DOHH2 (cell line): Measurements from ENCODE around the gene CGB3.
"Not testable (repeated sequence)": the region's sequence is repeated elsewhere in the genome, so short reads cannot be mapped to it uniquely, and the experiment has no call there.

Source experiments
- H3F3A ChIP-seq: fragments of 200-600 bp; sonication (generic), shearing (Covaris generic); 2 replicates; pipeline ENCODE4 v1.6.0; 2016; ENCODE audit warnings: antibody characterized with exemption, mild to moderate bottlenecking; ENCODE audit not compliant: control insufficient read depth, insufficient read depth
- H3K27ac ChIP-seq: fragments of 200-600 bp; sonication (generic); 2 replicates; pipeline ENCODE4 v1.5.1; 2014; ENCODE audit warnings: low read depth, mild to moderate bottlenecking, low read length, moderate library complexity
- H3K27me3 ChIP-seq: fragments of 200-600 bp; sonication (generic); 2 replicates; pipeline ENCODE4 v1.6.1; 2014; ENCODE audit warnings: mild to moderate bottlenecking, low read length, mixed read lengths; ENCODE audit not compliant: control insufficient read depth
- H3K36me3 ChIP-seq: fragments of 200-600 bp; sonication (generic); 2 replicates; pipeline ENCODE4 v1.6.1; 2014; ENCODE audit warnings: mild to moderate bottlenecking, low read length, moderate library complexity, mixed read lengths; ENCODE audit not compliant: control insufficient read depth
- H3K4me1 ChIP-seq: fragments of 200-600 bp; sonication (generic); 2 replicates; pipeline ENCODE4 v1.6.1; 2014; ENCODE audit warnings: mild to moderate bottlenecking, low read length, mixed read lengths; ENCODE audit not compliant: control insufficient read depth
- H3K4me2 ChIP-seq: fragments of 200-600 bp; sonication (generic); 2 replicates; pipeline ENCODE4 v1.6.0; 2014; ENCODE audit warnings: mild to moderate bottlenecking, low read length, moderate library complexity
- H3K4me3 ChIP-seq: fragments of 200-600 bp; sonication (generic); 2 replicates; pipeline ENCODE4 v1.5.1; 2014; ENCODE audit warnings: mild to moderate bottlenecking, low read length, mixed read lengths
- H3K79me2 ChIP-seq: fragments of 200-600 bp; sonication (generic); 2 replicates; pipeline ENCODE4 v1.6.1; 2014; ENCODE audit warnings: mild to moderate bottlenecking, low read length, mixed read lengths; ENCODE audit not compliant: control insufficient read depth
- H3K9me2 ChIP-seq: fragments of 200-600 bp; sonication (generic); replicated peaks from 2 replicates; pipeline ENCODE4 v1.6.1; 2014; ENCODE audit warnings: mild to moderate bottlenecking, low read length, mixed read lengths; ENCODE audit not compliant: control insufficient read depth
- H3K9me3 ChIP-seq: fragments of 200-600 bp; sonication (generic); 2 replicates; pipeline ENCODE4 v1.6.1; 2014; ENCODE audit warnings: antibody characterized with exemption, low read length, mixed read lengths; ENCODE audit not compliant: control insufficient read depth, insufficient read depth
- H4K20me1 ChIP-seq: fragments of 200-600 bp; sonication (generic); 2 replicates; pipeline ENCODE4 v1.6.0; 2014; ENCODE audit warnings: low read depth, mild to moderate bottlenecking, antibody characterized with exemption, low read length, moderate library complexity; ENCODE audit not compliant: control insufficient read depth, insufficient read depth
- TF ChIP-seq, protein P1 (sequence below): fragments of 200-600 bp; sonication (generic); IDR thresholded peaks from one replicate; pipeline ENCODE4 v1.5.1; 2014; ENCODE audit warnings: antibody characterized with exemption, mild to moderate bottlenecking, low read depth, low read length; ENCODE audit not compliant: poor library complexity, severe bottlenecking

Gene CGB3

DNA sequence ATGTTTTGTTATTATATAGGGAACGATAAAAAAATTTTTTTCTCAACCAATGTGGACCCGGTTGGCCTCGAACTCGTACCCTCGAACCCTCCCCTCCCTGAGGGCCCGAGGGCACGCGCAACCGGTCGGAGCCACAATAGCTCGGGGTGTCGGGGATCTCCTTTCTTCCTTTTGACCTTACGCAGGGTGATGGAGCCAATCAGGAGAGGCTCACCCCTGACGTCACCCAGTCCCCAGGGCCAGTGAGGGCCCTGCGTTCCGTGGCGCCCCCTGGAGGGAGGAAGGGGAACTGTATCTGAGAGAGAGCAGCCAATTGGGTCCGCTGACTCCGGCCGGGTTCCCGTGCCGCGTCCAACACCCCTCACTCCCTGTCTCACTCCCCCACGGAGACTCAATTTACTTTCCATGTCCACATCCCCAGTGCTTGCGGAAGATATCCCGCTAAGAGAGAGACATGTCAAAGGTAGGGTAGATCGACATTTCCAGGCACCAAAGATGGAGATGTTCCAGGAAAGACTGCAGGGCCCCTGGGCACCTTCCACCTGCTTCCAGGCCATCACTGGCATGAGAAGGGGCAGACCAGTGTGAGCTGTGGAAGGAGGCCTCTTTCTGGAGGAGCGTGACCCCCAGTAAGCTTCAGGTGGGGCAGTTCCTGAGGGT lies 7.6 kb upstream of the CGB3 start, which contains the start of gene CGB2:
Gene CGB2 (plus strand): TSS at position 249 of the 660 bp plus-strand sequence. CDS start 206 bp downstream, at position 455.
- not testable (repeated sequence) for H3K4me2 ChIP-seq, H3K9me3 ChIP-seq, H3K27me3 ChIP-seq, H3K9me2 ChIP-seq, H3K4me3 ChIP-seq, H4K20me1 ChIP-seq, H3K79me2 ChIP-seq, H3K4me1 ChIP-seq, H3F3A ChIP-seq, H3K27ac ChIP-seq, H3K36me3 ChIP-seq
- TF ChIP-seq, protein P1, sequence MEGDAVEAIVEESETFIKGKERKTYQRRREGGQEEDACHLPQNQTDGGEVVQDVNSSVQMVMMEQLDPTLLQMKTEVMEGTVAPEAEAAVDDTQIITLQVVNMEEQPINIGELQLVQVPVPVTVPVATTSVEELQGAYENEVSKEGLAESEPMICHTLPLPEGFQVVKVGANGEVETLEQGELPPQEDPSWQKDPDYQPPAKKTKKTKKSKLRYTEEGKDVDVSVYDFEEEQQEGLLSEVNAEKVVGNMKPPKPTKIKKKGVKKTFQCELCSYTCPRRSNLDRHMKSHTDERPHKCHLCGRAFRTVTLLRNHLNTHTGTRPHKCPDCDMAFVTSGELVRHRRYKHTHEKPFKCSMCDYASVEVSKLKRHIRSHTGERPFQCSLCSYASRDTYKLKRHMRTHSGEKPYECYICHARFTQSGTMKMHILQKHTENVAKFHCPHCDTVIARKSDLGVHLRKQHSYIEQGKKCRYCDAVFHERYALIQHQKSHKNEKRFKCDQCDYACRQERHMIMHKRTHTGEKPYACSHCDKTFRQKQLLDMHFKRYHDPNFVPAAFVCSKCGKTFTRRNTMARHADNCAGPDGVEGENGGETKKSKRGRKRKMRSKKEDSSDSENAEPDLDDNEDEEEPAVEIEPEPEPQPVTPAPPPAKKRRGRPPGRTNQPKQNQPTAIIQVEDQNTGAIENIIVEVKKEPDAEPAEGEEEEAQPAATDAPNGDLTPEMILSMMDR = peak; percentile 72

DNA sequence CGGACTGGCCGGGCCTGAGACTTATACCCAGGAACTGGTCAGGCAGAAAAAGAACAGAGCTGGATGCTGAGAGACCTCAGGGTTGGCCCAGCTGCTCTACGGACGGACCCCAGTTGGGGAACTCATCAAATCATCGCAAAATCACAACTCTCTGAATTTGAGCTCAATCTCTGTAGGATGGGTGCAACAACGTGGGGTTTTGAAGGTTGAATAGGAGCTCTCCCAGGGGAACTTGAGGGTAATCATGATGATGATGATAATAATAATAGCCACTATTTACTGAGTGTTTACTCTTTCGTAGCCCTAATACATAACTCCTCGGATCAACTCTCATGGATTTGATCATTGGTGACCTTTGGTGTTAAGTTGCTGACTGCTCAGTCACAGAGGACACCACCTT lies 6.2 kb upstream of the CGB3 start:
- H3K4me2 ChIP-seq, H3K36me3 ChIP-seq, H3K27ac ChIP-seq, H3K4me1 ChIP-seq, H4K20me1 ChIP-seq, H3K9me3 ChIP-seq, H3K4me3 ChIP-seq, H3K27me3 ChIP-seq, H3F3A ChIP-seq, H3K9me2 ChIP-seq, H3K79me2 ChIP-seq: not testable (repeated sequence)

DNA sequence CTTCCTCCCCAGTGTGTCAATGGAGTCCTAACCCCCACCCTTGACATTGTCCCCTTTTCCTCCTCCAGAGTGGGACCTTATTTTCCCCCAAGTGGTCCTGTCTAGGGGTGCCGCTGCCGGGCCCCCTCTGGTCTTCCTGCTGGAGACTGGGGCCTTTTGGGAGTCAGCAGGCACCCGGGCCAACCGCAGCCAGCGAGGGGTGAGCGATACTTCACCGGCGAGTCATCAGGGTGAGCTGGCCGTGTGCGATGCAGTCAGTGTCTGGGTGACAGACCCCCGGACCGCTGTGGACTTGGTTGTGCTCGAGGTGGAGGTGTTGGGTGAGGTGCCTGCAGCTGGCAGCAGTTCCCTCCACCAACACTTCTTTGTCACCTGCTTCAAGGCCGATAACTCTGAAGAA lies 5.6 kb upstream of the CGB3 start:
- not testable (repeated sequence) for H3K4me3 ChIP-seq, H3K9me2 ChIP-seq, H3K9me3 ChIP-seq, H3K27ac ChIP-seq, H3K4me2 ChIP-seq, H3F3A ChIP-seq, H3K79me2 ChIP-seq, H4K20me1 ChIP-seq, H3K4me1 ChIP-seq, H3K27me3 ChIP-seq, H3K36me3 ChIP-seq

DNA sequence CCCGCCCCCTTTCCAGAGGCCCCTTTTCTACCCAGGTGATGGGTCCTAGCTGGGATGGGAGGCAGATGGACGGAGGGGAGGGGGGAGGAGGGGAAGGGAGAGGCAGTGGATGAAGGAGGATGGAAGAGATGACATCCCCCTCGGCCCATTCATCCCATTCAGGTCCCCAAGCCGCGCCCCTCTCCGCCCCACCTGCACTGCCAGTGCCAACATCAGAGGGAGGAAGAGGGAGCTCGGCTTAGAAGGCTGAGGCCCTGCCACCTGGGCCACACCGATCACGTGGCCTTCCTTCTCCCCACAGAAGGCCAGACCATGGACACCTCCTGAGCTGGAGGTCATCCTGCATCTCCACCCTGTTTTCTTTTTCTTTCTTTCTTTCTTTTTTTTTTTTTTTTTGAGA lies 4.6 kb upstream of the CGB3 start:
- not testable (repeated sequence) for H3K4me1 ChIP-seq, H4K20me1 ChIP-seq, H3K79me2 ChIP-seq, H3K4me2 ChIP-seq, H3K9me2 ChIP-seq, H3K4me3 ChIP-seq, H3K27ac ChIP-seq, H3K9me3 ChIP-seq, H3K36me3 ChIP-seq, H3F3A ChIP-seq, H3K27me3 ChIP-seq

DNA sequence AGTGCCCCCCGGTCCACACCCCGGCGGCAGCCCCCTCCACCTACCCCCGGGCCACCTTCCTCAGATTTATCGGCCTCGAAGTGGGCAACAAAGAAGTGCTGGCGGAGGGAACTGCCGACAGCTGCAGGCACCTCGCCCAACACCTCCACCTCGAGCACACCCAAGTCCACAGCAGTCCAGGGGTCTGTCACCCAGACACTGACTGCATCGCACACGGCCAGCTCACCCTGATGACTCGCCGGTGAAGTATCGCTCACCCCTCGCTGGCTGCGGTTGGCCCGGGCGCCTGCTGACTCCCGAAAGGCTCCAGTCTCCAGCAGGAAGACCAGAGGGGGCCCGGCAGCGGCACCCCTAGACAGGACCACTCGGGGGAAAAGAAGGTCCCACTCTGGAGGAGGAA lies 1.5 kb upstream of the CGB3 start:
- H3K4me3 ChIP-seq, H3K79me2 ChIP-seq, H3K36me3 ChIP-seq, H3K4me2 ChIP-seq, H3K27me3 ChIP-seq, H3F3A ChIP-seq, H3K9me3 ChIP-seq, H3K27ac ChIP-seq, H4K20me1 ChIP-seq, H3K9me2 ChIP-seq: not testable (repeated sequence)
- peaks cover 11% of the 10 kb centered on the region for H3K4me1 ChIP-seq

DNA sequence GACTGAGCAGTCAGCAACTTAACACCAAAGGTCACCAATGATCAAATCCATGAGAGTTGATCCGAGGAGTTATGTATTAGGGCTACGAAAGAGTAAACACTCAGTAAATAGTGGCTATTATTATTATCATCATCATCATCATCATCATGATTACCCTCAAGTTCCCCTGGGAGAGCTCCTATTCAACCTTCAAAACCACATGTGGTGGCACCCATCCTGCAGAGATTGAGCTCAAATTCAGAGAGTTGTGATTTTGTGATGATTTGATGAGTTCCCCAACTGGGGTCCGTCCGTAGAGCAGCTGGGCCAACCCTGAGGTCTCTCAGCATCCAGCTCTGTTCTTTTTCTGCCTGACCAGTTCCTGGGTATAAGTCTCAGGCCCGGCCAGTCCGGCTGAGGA lies 955 bp upstream of the CGB3 start:
- H3K4me3 ChIP-seq, H3K79me2 ChIP-seq, H3K27ac ChIP-seq, H3F3A ChIP-seq, H3K9me2 ChIP-seq, H4K20me1 ChIP-seq, H3K27me3 ChIP-seq, H3K4me2 ChIP-seq, H3K36me3 ChIP-seq, H3K9me3 ChIP-seq: not testable (repeated sequence)
- peaks cover 16% of the 10 kb centered on the region for H3K4me1 ChIP-seq
